ENCODE results near the gene SDK1.

GRCh38 chr7:3607847-3608246 lies 306.8 kb downstream of the SDK1 start:
- TF ChIP-seq, protein P1, sequence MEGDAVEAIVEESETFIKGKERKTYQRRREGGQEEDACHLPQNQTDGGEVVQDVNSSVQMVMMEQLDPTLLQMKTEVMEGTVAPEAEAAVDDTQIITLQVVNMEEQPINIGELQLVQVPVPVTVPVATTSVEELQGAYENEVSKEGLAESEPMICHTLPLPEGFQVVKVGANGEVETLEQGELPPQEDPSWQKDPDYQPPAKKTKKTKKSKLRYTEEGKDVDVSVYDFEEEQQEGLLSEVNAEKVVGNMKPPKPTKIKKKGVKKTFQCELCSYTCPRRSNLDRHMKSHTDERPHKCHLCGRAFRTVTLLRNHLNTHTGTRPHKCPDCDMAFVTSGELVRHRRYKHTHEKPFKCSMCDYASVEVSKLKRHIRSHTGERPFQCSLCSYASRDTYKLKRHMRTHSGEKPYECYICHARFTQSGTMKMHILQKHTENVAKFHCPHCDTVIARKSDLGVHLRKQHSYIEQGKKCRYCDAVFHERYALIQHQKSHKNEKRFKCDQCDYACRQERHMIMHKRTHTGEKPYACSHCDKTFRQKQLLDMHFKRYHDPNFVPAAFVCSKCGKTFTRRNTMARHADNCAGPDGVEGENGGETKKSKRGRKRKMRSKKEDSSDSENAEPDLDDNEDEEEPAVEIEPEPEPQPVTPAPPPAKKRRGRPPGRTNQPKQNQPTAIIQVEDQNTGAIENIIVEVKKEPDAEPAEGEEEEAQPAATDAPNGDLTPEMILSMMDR (IDR thresholded peaks at IDR 0.05) = no peak
- TF ChIP-seq POLR2A (IDR thresholded peaks at IDR 0.05) = no peak

Measured in uterus (tissue), 2 donors.